Upper lobe of left lung (tissue), 4 donors: ENCODE data around the gene ULK4.

Experiments
- CTCF ChIP-seq, 6 experiments: fragments of 450-650 bp in 4 of 6; fragments of 200-600 bp in 2 of 6; sonication (generic) in 2 of 6; IDR thresholded peaks; one replicate each; pipeline ENCODE4 v1.5.1; 2016 to 2019; ENCODE audit warnings: antibody characterized with exemption in 6 of 6
- POLR2A ChIP-seq, 4 donors: fragments of 450-650 bp; IDR thresholded peaks; one replicate each; pipeline ENCODE4 v1.5.1; 2016 to 2017; ENCODE audit warnings: antibody characterized with exemption in 4 of 4, mild to moderate bottlenecking in 2 of 4

GRCh38 chr3:41681479-41681878 lies 280.4 kb downstream of the ULK4 start:
- no peak for TF ChIP-seq CTCF (IDR thresholded peaks at IDR 0.05)
- peak in 1 of 4 donors; percentile 17 for TF ChIP-seq POLR2A (IDR thresholded peaks at IDR 0.05)
